Heart left ventricle (tissue), 13 donors: ENCODE data around the gene GPC3.

Experiments used
- CTCF ChIP-seq, 12 donors: fragments of 200-600 bp; sonication (generic) in 4 of 12; IDR thresholded peaks; one replicate each; pipeline versions ENCODE4 v1.5.0 to v1.8.0; 2018 to 2022; ENCODE audit warnings: antibody characterized with exemption in 12 of 12, mild to moderate bottlenecking in 5 of 12
- POLR2A ChIP-seq, 2 donors: fragments of 450-650 bp; IDR thresholded peaks; one replicate each; pipeline ENCODE4 v1.6.1; 2017; ENCODE audit warnings: antibody characterized with exemption in 2 of 2, mild to moderate bottlenecking in 2 of 2, moderate library complexity in 2 of 2
- donor health status: ischemic (EF 13 %, LVEDD 7.1; RV severe dilation, severe dysfunction).
- donor health status: DM: no; HTN: yes; CAD: no.
- donor health status: DM: no; HTN: no; CAD: no.
- donor health status: ischemic (EF 25% LVEDD 6.9; RV normal size, moderate dysfunction).
- donor health status: ischemic (EF 25% LVEDD 5.7; RV mildly dilated, moderate dysfunction).
- donor health status: ischemic (EF 35%, LVEDD 5.7; RV mildly dilated, moderate dysfunction).
- donor health status: nonischemic (EF 11% LVEDD 7.7; RV severe dilation, severe dysfunction).
- donor health status: DM: yes; HTN: yes; CAD: no.
- donor health status: PGD.
- donor health status: ischemic (EF 29% LVEDD 5.4; RV normal size, mild dysfunction).
- donor health status: nonischemic (EF 23%, LVEDD 6.1; RV moderate dilation, normal function).

GRCh38 chrX:133911825-133912495 is 73.4 kb downstream of the GPC3 start:
- no peak for TF ChIP-seq CTCF (IDR thresholded peaks at IDR 0.05)
- no peak for TF ChIP-seq POLR2A (IDR thresholded peaks at IDR 0.05)
